Measurements from ENCODE around the gene IL13RA1. TPM values are rescaled to one million over a fixed set of nuclear protein-coding genes. Genes with fewer than 3 reads are reported as not detected.

IL13RA1 gene
- total RNA-seq, 1 experiment from 2014 or later, result 14.4 TPM

DNA sequence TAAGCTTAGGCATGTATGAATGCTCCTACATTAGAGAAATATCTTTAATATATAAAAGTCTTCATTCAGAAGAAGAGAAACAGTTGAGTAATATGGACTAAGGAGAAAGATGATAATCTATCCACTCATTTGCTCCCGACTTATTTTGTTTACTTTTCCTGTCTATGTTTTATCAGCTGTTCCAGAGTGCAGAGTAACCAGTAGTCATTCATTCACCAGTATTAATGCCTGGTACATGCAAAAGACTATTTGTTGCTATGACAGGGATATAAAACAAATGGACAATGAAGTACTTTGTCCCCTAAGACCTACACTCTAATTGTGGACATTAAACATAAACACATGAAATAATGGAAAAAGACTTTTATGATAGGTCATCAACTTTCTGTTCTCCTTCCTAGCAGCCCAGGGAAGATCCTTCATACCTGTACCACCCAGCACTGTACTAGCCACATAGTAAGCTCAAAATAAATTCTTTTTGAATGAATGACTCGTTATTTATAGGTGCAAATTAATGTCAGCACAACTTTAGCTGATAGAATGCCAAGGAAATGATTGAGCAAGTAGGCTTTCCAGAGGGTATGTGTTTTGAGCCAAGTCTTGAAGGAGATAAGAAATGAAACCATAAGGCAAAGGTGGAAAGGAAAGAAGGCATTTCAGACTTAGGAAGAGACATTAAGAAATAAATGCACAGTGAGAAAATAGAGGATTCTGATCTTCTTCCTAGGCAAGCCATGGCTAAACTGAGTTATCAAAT is 45.0 kb upstream of the IL13RA1 start:
- no peak for TF ChIP-seq CTCF (conservative IDR thresholded peaks at IDR 0.05)
- Histone ChIP-seq H3K9me3 (ENCODE audit: control insufficient read depth, low read depth, low read length) (peaks cover 25% of the 10 kb centered on the region), H2BK120ac (ENCODE audit: low read depth, low read length, poor library complexity, severe bottlenecking) (no peak overlapping the region), H3K27me3 (ENCODE audit: insufficient read depth, low read length) (no peaks in the 10 kb centered on the region), H4K5ac (ENCODE audit: insufficient read length, low read depth, low read length) (no peak overlapping the region), H2BK15ac (ENCODE audit: low read depth, low read length) (no peak overlapping the region), H2BK20ac (ENCODE audit: low read depth, low read length, poor library complexity, severe bottlenecking) (no peak overlapping the region), H2AFZ (ENCODE audit: low read length) (no peak overlapping the region), H3K18ac (ENCODE audit: insufficient read length, low read depth, low read length) (no peak overlapping the region), H3K9ac (ENCODE audit: extremely low read depth, insufficient read length, low read length) (no peak overlapping the region), H3K27ac (ENCODE audit: insufficient read length, low read depth, low read length) (no peak overlapping the region), H3K4ac (ENCODE audit: low read depth, low read length) (no peak overlapping the region), H2BK5ac (ENCODE audit: insufficient read length, low read length) (no peak overlapping the region), H3K23me2 (ENCODE audit: insufficient read length, low read depth, low read length, poor library complexity, severe bottlenecking) (no peaks in the 10 kb centered on the region), H3K79me2 (ENCODE audit: insufficient read depth, low read length) (no peaks in the 10 kb centered on the region), H4K91ac (ENCODE audit: insufficient read length, low read depth, low read length) (no peak overlapping the region), H4K8ac (replicated peaks; ENCODE audit: insufficient read length, low read depth, low read length) (no peak overlapping the region), H3T11ph (ENCODE audit: low read length) (no peak overlapping the region), H3K4me2 (ENCODE audit: insufficient read depth, insufficient read length, low read length) (no peak overlapping the region), H3K4me1 (ENCODE audit: insufficient read depth, low read length) (no peaks in the 10 kb centered on the region), H2BK12ac (ENCODE audit: insufficient read length, low read depth, low read length) (no peak overlapping the region), H3K79me1 (ENCODE audit: insufficient read depth, low read depth, low read length, poor library complexity, severe bottlenecking) (no peaks in the 10 kb centered on the region), H3K14ac (ENCODE audit: insufficient read depth, low read length) (no peak overlapping the region), H4K20me1 (ENCODE audit: control insufficient read depth, insufficient read depth, insufficient read length) (no peaks in the 10 kb centered on the region), H3K23ac (ENCODE audit: insufficient read length, low read depth, low read length) (no peak overlapping the region), H2AK5ac (ENCODE audit: insufficient read length, low read length) (no peak overlapping the region), H3K56ac (ENCODE audit: insufficient read length, low read depth, low read length) (no peak overlapping the region)
- Mint-ChIP-seq H3K36me3 (ENCODE audit: insufficient read depth in 1 of 3, low read depth in 3 of 3) (no peaks in the 10 kb centered on the region), H3K27me3 (ENCODE audit: low read depth) (no peaks in the 10 kb centered on the region), H3K9me3 (peaks cover 0 to 39% of the 10 kb centered on the region in 2 experiments; a peak in 2 of 5 replicates), H3K4me1 (no peaks in the 10 kb centered on the region), H3K4me3 (no peak overlapping the region), H3K27ac (no peak overlapping the region)
- WGBS (ENCODE audit: extremely low coverage, insufficient read length, low lambda C conversion rate), result no CpG with 5 or more reads among the region's 2 CpGs
- no peak for DNase-seq

All from H9 (cell line).